Measurements from ENCODE around the gene ATRNL1. TPM values are rescaled to one million over a fixed set of nuclear protein-coding genes. Genes with fewer than 3 reads are reported as not detected.

Gene ATRNL1
- total RNA-seq, 8 experiments from 2014 or later = 1.8 to 49.5 (median 26.9) TPM

DNA sequence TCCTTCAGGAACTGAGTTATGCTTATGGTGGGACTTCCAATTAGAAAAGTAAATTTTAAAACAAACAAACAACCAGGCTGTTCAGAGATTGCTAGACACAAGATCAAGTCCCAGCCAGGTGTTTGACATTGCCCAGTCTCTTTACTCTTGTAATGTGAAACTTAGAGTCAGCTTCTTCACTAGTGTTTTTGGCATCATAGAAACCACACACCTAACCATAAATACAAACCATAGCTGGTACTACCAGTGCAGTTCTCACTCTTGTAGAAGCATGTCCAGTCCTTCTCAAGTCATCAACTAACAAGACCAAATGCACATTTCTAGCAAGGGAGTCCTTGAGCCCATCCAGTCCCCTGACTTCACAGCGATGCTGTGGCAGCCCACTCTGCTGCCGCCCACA is 839.9 kb downstream of the ATRNL1 start:
- peaks cover 6 to 12% of the 10 kb centered on the region in 2 donors for H3K4me1 ChIP-seq (replicated peaks in 1 of 2)
- no peak for ATAC-seq (replicated peaks in 6 of 8)
- no peak overlapping the region for H3K27ac ChIP-seq
- in situ Hi-C loops (cut with MboI; ENCODE audit: low pct_unique_long_range_greater_than_20kb in 2 of 9, low sequenced_read_pairs in 9 of 9, unreplicated experiment in 9 of 9) = no loop called here
- WGBS, 10 experiments = 70 to 100% (median 83%) methylated on average over 1 to 2 of the region's 2 CpGs; no CpG with 5 or more reads in 7 of the 10 experiments
- no peak overlapping the region for H3K4me3 ChIP-seq

DNA sequence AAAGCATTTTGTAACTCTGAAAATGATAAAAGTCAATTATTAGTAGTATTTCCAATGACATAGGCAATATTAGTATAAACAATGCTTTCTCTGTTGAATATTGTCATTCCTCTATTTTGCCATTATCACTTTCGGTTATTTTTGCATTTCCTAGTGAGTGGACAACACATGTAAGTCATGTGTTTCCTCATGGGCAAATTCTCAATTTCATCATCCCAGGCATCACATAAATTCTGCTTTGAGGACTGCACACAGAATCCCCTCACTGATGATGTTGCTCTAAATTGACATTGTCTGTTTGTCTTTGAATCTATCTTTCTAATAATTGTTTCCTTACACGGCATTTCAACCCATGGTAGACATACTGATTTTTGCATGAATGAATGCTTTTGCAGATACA is 842.6 kb downstream of the ATRNL1 start:
- WGBS, 10 experiments = 60 to 100% (median 86%) methylated on average over 1 to 2 of the region's 2 CpGs; no CpG with 5 or more reads in 1 of the 10 experiments
- H3K27ac ChIP-seq = no peak overlapping the region
- no peak overlapping the region for H3K4me3 ChIP-seq
- in situ Hi-C loops (cut with MboI; ENCODE audit: low pct_unique_long_range_greater_than_20kb in 2 of 9, low sequenced_read_pairs in 9 of 9, unreplicated experiment in 9 of 9) = no loop called here
- ATAC-seq (replicated peaks in 6 of 8) = no peak
- peaks cover 14 to 28% of the 10 kb centered on the region in 2 donors for H3K4me1 ChIP-seq (replicated peaks in 1 of 2)

DNA sequence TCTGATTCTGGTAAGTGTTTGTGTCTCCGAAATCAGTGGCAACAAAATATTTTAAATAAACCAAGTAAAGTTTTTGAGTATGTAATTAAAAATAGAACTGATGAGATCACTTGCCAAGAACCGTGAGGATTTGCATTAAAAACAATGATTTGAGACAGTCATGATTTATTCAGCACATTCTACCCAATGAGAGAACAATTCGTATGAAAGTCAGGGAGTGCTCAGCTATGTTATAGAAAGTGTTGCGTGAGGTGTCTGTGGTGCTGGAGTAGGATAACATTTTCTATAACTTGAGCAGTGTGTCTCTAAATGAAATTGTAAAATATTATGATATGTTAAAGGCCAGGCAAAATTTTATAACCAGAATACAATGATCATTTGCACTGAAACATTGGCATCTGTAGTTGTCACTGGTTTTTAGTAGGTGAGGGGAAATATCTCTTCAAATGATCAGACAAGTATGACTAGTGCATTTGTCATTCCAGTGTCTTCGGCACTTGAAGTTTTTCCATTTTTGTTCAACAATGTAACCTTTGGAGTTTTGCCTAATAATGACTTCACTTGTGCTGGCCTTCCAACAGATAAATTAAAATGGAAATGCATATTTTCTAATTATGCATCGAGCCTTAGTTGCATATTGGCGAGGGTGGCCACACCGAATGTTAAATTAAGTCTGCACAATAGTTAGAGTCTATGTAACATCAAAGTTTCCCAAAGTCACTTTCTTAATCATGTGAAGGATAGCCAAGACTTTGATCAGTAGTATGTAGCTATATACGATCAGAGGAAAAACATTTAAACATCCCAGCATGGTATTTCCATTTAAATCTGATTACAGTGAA is 844.0 kb downstream of the ATRNL1 start:
- WGBS, 10 experiments = 14 to 91% (median 68%) methylated on average over 4 to 9 of the region's 9 CpGs
- peaks cover 14 to 28% of the 10 kb centered on the region in 2 donors for H3K4me1 ChIP-seq (replicated peaks in 1 of 2)
- no peak overlapping the region for H3K27ac ChIP-seq
- H3K4me3 ChIP-seq = no peak overlapping the region
- ATAC-seq (replicated peaks in 6 of 8) = peak in 3 of 8 experiments; percentile 59 to 85 (median 79)
- in situ Hi-C loops (cut with MboI; ENCODE audit: low pct_unique_long_range_greater_than_20kb in 2 of 9, low sequenced_read_pairs in 9 of 9, unreplicated experiment in 9 of 9) = no loop called here

DNA sequence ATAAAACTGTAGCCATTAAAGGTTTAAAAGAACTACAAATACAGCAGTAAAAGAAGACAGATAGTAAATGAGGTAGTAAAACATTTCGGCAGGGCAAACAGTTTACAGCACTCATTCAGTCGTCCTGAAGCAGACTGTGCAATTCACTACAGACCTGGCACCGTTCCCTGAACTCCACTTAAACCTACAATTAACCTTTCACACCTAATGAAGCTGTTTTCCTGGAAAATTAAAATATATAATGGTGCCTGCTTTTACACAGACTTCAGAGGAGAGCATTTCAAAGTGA is 844.5 kb downstream of the ATRNL1 start:
- WGBS, 10 experiments = 20 to 80% (median 39%) methylated on average over 1 to 3 of the region's 3 CpGs; no CpG with 5 or more reads in 1 of the 10 experiments
- H3K4me1 ChIP-seq (replicated peaks in 1 of 2) = peaks cover 14 to 28% of the 10 kb centered on the region in 2 donors
- ATAC-seq (replicated peaks in 6 of 8) = peak in 4 of 8 experiments; percentile 8 to 59 (median 30)
- no peak overlapping the region for H3K27ac ChIP-seq
- in situ Hi-C loops (cut with MboI; ENCODE audit: low pct_unique_long_range_greater_than_20kb in 2 of 9, low sequenced_read_pairs in 9 of 9, unreplicated experiment in 9 of 9) = no loop called here
- no peak overlapping the region for H3K4me3 ChIP-seq

DNA sequence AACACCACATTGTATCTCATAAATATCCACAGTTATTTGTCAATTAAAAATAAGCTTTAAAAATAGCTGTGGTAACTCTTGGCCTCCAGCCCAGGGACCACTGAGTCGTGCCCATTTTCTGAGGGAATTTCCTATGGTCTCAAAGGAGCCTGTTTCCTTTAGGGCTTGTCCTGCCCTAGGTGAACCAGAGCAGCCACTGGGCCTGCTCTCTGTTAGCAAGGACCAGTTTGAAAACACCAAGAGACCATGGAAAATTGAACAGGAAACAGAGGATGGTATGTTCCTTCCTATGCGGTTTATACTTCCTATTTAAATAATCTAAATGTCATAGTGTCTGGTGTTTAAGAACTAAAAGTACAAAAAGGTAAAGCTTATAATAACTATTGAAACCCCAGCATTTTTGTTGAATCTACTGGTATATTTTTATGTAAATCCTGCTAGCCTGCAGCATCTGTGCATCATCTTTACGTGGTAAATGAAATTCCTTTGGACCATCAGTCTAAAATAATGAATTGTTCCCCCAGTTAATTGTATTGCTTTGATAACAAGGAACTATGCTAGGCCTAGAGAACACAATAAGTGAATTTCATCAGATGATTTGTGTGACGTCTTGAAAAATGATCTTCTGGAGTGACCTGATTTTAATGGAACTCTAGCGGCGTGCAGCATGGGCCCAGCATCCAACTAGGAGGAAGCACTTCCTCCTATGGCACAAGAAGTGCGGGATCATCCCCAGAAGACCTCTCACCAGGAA is 846.1 kb downstream of the ATRNL1 start:
- no peak overlapping the region for H3K4me3 ChIP-seq
- H3K4me1 ChIP-seq (replicated peaks in 1 of 2) = peaks cover 14 to 28% of the 10 kb centered on the region in 2 donors
- 60 to 98% (median 77%) methylated on average over 2 to 7 of the region's 7 CpGs; no CpG with 5 or more reads in 2 of the 10 experiments for WGBS, 10 experiments
- no peak overlapping the region for H3K27ac ChIP-seq
- peak in 5 of 8 experiments; percentile 87 to 97 (median 89) for ATAC-seq (replicated peaks in 6 of 8)
- in situ Hi-C loops (cut with MboI; ENCODE audit: low pct_unique_long_range_greater_than_20kb in 2 of 9, low sequenced_read_pairs in 9 of 9, unreplicated experiment in 9 of 9) = no loop called here

DNA sequence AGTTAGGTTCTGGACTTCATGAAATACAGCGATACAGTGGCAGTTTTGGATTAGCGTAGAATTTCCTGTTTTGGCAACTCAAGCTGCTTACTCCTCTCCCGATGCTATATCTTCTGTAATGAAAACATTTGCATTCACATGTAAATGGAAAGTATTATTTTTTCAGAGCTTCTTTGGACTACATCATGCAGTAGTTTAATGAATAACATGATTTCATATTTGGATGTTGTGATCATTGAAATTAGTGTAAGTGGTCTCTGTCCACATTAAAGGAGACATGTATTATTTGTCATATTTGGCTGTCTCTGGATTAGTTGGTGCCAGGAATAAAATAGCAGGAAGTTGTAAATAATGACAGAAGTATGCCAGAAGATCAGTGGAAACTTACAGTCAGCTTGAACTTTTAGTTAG is 848.2 kb downstream of the ATRNL1 start:
- Histone ChIP-seq H3K4me3 (no peak overlapping the region), H3K4me1 (replicated peaks in 1 of 2) (peaks cover 14 to 28% of the 10 kb centered on the region in 2 donors), H3K27ac (no peak overlapping the region)
- in situ Hi-C loops (cut with MboI; ENCODE audit: low pct_unique_long_range_greater_than_20kb in 2 of 9, low sequenced_read_pairs in 9 of 9, unreplicated experiment in 9 of 9) = no loop called here
- WGBS, 10 experiments = 3 to 100% (median 83%) methylated on average over 1 to 3 of the region's 3 CpGs; no CpG with 5 or more reads in 1 of the 10 experiments
- ATAC-seq (replicated peaks in 6 of 8) = peak in 1 of 8 experiments; percentile 14

DNA sequence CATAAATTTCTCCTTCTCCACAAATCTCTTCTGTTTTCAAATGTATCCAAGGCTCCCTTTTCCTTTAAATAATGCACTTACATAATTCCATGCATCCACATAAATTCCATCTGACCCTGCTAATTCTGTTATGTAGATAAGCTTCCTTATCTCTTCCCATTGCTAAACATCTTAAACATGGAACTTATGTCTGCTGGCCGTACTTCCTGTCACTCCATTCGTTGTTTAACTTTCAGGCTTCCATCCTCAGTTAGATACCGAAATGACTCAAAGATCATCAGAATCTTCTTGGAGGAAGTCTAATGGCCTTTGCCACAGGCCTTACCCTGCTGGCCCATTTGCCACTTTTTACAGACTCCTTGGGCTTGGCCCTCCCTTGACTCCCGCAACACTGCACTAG is 848.9 kb downstream of the ATRNL1 start:
- 40 to 100% (median 83%) methylated on average over 1 to 4 of the region's 4 CpGs; no CpG with 5 or more reads in 1 of the 10 experiments for WGBS, 10 experiments
- Histone ChIP-seq H3K4me3 (no peak overlapping the region), H3K4me1 (replicated peaks in 1 of 2) (peaks cover 14 to 26% of the 10 kb centered on the region in 2 donors), H3K27ac (no peak overlapping the region)
- no peak for ATAC-seq (replicated peaks in 6 of 8)
- in situ Hi-C loops (cut with MboI; ENCODE audit: low pct_unique_long_range_greater_than_20kb in 2 of 9, low sequenced_read_pairs in 9 of 9, unreplicated experiment in 9 of 9) = no loop called here

DNA sequence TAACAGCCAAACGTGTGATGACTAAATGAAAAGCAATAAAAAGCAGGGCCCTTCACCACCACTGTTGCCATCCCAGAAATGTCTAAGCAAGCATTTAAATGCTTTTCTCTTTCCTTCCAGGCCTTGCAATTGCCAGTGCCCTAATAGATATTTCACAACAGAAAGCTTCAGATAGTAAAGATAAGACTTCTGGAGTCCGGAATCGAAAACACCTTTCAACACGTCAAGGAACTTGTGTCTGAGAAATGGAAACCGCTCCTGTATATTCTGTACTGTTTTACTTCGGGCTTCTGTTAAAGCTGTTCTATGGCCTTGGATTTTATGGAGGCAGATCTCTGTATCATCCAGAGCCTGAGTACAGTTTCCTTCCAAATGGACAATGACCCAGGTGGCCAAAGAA is 851.4 kb downstream of the ATRNL1 start:
- Histone ChIP-seq H3K4me3 (no peak overlapping the region), H3K4me1 (replicated peaks in 1 of 2) (peaks cover 4 to 6% of the 10 kb centered on the region in 2 donors), H3K27ac (no peak overlapping the region)
- in situ Hi-C loops (cut with MboI; ENCODE audit: low pct_unique_long_range_greater_than_20kb in 2 of 9, low sequenced_read_pairs in 9 of 9, unreplicated experiment in 9 of 9) = no loop called here
- 83 to 100% (median 95%) methylated on average over 3 to 6 of the region's 6 CpGs; no CpG with 5 or more reads in 2 of the 10 experiments for WGBS, 10 experiments
- ATAC-seq (replicated peaks in 6 of 8) = no peak

DNA sequence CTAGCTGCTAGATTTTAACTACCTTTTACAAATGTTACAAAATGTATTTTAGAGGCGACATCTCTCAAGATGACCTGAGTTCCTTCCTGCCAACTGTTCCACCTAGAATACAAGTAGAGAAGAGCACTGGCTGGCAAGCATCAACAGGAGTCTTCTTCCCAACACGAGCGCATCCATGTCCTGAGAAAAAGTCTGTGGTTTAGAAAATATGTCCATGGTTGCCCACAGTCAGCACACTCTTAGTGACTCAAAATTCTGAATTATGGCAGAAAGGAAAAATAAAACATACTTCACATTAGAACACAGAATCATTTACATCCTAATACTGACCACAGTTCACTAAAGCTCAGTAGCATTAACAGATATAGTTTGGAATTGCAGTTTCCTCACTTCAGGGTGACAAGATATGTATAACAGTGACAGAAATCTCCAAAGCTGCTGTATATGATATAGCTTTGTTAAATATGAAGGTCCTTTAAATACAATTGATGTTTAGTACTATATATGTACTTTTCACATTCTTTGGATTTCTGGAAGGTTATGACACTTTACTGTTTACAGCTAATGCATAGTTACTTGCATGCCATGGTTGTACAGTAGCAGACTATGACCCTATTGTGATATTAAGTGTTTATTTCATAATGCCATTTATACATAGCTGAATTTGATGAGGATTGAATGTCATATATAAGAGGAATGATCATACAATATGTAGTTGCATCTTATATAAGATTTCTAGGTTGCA is 852.7 kb downstream of the ATRNL1 start:
- WGBS, 10 experiments = 20 to 100% (median 91%) methylated on average over 1 to 3 of the region's 3 CpGs; no CpG with 5 or more reads in 1 of the 10 experiments
- H3K4me1 ChIP-seq (replicated peaks in 1 of 2) = peaks cover 0 to 3% of the 10 kb centered on the region in 2 donors
- in situ Hi-C loops (cut with MboI; ENCODE audit: low pct_unique_long_range_greater_than_20kb in 2 of 9, low sequenced_read_pairs in 9 of 9, unreplicated experiment in 9 of 9) = no loop called here
- no peak for ATAC-seq (replicated peaks in 6 of 8)
- no peak overlapping the region for H3K27ac ChIP-seq
- no peak overlapping the region for H3K4me3 ChIP-seq

DNA sequence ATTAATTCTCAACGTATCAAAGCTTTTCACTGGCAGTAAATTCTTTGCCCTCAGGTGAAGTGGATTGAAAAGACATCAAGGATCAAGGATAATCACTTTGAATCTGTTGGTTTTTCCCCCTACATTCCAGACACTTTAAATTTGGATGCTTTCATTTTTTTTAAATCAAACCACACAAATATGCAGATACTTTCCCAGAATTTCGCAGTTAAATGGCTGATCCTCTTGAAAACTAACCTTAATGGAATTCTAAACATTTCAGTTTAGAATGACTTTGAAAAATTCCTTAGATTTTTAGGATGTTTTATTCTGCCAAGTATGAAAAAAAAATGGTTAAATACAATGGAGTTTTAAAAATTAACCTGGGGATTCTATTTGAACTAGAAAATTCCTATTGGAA is 853.9 kb downstream of the ATRNL1 start:
- Histone ChIP-seq H3K27ac (no peak overlapping the region), H3K4me3 (no peak overlapping the region), H3K4me1 (replicated peaks in 1 of 2) (peaks cover 5 to 13% of the 10 kb centered on the region in 2 donors)
- in situ Hi-C loops (cut with MboI; ENCODE audit: low pct_unique_long_range_greater_than_20kb in 2 of 9, low sequenced_read_pairs in 9 of 9, unreplicated experiment in 9 of 9) = no loop called here
- no peak for ATAC-seq (replicated peaks in 6 of 8)
- WGBS, 10 experiments = 0 to 100% (median 77%) methylated on average over 1 to 2 of the region's 2 CpGs

DNA sequence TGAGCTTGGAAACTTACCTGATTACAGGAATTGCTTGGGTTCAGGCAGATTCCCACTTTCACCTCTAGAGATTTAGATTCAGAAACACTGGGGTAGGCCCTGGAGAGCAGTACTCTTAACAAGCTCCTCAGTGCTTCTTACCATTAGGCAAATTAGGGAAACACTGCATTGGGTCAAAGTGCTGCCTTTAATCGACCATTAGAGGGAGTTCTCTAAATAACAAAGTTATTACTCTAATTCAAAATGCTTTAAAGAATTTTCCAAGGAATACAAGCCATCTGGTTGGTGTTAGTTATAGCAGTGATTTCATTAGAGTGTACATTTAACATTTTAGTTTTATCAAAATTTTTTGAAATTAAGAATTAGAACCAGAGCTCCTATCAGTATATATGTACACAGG is 855.3 kb downstream of the ATRNL1 start:
- no peak overlapping the region for H3K27ac ChIP-seq
- 11 to 57% (median 25%) methylated on average over 1 of the region's 1 CpG; no CpG with 5 or more reads in 5 of the 10 experiments for WGBS, 10 experiments
- ATAC-seq (replicated peaks in 6 of 8) = peak in 3 of 8 experiments; percentile 30 to 47 (median 34)
- peaks cover 10 to 23% of the 10 kb centered on the region in 2 donors for H3K4me1 ChIP-seq (replicated peaks in 1 of 2)
- no peak overlapping the region for H3K4me3 ChIP-seq
- in situ Hi-C loops (cut with MboI; ENCODE audit: low pct_unique_long_range_greater_than_20kb in 2 of 9, low sequenced_read_pairs in 9 of 9, unreplicated experiment in 9 of 9) = no loop called here

DNA sequence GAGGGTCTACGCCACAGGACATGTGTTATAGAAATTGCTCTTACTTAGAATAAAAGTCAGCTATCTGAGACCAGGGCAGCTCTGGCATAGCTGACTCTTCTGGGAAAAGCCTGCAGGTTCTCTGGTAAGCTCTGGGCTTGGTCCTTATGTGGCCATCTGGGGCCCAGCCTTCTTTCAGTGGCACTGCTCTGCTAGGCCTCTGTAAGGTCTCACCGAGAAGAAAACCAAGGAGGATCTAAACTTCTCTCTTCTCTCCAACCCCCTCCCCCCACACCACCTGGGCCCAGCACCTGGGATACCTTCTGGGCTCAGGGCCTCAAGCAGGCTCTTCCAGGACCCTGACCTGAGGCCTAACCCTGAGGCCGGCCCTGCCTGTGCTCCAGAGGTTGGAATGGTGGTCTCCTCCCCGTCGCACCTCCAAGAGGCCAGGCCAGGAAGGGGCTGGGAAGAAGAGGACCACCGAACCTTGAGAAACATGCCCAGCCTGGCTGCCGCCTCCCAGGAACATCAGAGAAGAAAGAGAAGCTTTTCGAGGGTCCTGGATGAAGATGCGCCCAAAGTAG is 856.2 kb downstream of the ATRNL1 start:
- H3K27ac ChIP-seq = no peak overlapping the region
- in situ Hi-C loops (cut with MboI; ENCODE audit: low pct_unique_long_range_greater_than_20kb in 2 of 9, low sequenced_read_pairs in 9 of 9, unreplicated experiment in 9 of 9) = no loop called here
- 10 to 100% (median 87%) methylated on average over 1 to 9 of the region's 9 CpGs; no CpG with 5 or more reads in 3 of the 10 experiments for WGBS, 10 experiments
- H3K4me1 ChIP-seq (replicated peaks in 1 of 2) = peaks cover 19 to 31% of the 10 kb centered on the region in 2 donors
- peak in 1 of 8 experiments; percentile 43 for ATAC-seq (replicated peaks in 6 of 8)
- no peak overlapping the region for H3K4me3 ChIP-seq

All from motor neuron (in vitro differentiated cells).